GM12878 (cell line): ENCODE measurements around the gene TBXAS1. TPM values are rescaled to one million over a fixed set of nuclear protein-coding genes. Genes with fewer than 3 reads are reported as not detected.

ENCODE experiments used
- IRF3 ChIP-seq: fragments of 450-650 bp; IDR thresholded peaks from 2 replicates; pipeline ENCODE4 v1.6.1; 2014; ENCODE audit warnings: mild to moderate bottlenecking
- MEF2B ChIP-seq: fragments of 450-650 bp; IDR thresholded peaks from 2 replicates; pipeline ENCODE4 v1.6.1; 2018; ENCODE audit warnings: mild to moderate bottlenecking, moderate library complexity; ENCODE audit not compliant: partially characterized antibody, poor library complexity, severe bottlenecking
- NR2C2 ChIP-seq: IDR thresholded peaks from 2 replicates; pipeline ENCODE4 v1.6.1; 2011; ENCODE audit warnings: borderline replicate concordance, low read depth; ENCODE audit not compliant: control insufficient read depth, insufficient read length
- RFX5 ChIP-seq: IDR thresholded peaks from 2 replicates; pipeline ENCODE4 v1.6.1; 2011; ENCODE audit warnings: low read depth, low read length, improper control_type of control experiment
- SMAD5 ChIP-seq: IDR thresholded peaks from 2 replicates; pipeline ENCODE4 v1.6.1; 2016; ENCODE audit warnings: antibody characterized with exemption, low read depth
- TCF12 ChIP-seq: IDR thresholded peaks from 2 replicates; pipeline ENCODE4 v1.6.1; 2011; ENCODE audit warnings: low read depth, mild to moderate bottlenecking, low read length
- YBX1 ChIP-seq: fragments of 450-650 bp; IDR thresholded peaks from 2 replicates; pipeline ENCODE4 v1.6.1; 2016; ENCODE audit warnings: antibody characterized with exemption
- polyA plus RNA-seq, 11 experiments: library from polyadenylated mRNA; depleted of rRNA in 4 of 11; unstranded in 6 of 11; stranded (reverse) in 5 of 11; fragments of >200 nt; fragmentation: Nextera tagmentation in 4 of 11; fragmentation: Illumina TruSeq in 1 of 11; extraction: Ambion mirVana in 4 of 11; extraction: Trizol in 1 of 11; gene quantifications; 1 replicate in 1 of 11; 2 replicates in 10 of 11; pipeline versions ENCODE4 v1.2.1 to v1.2.3, GENCODE V29; 2011 to 2016; ENCODE audit warnings: inconsistent platforms in 2 of 11, missing spikeins in 2 of 11, low read depth in 1 of 11
- total RNA-seq, 4 experiments: library from RNA; depleted of rRNA in 3 of 4; stranded (reverse); fragments of >200 nt in 3 of 4; fragmentation: Illumina TruSeq in 1 of 4; extraction: Trizol in 1 of 4; gene quantifications; 2 replicates each; pipeline versions ENCODE4 v1.2.1 to v1.2.3, GENCODE V29; 2013 to 2021
- TF ChIP-seq, protein P1 (sequence below): fragments of 450-650 bp; IDR thresholded peaks from 2 replicates; pipeline ENCODE4 v1.6.1; 2017; ENCODE audit warnings: mild to moderate bottlenecking, moderate library complexity
- TF ChIP-seq, protein P2 (sequence below): fragments of 450-650 bp; formaldehyde crosslinking; IDR thresholded peaks from 2 replicates; pipeline ENCODE4 v1.4.0; 2020; ENCODE audit warnings: mild to moderate bottlenecking, moderate library complexity

Gene TBXAS1
- total and polyA plus RNA-seq, 10 of the 15 experiments (the other 5 are each of a cell fraction or from before 2014, with no cell fraction given) = 1.5 to 32.7 (median 16.3) TPM

GRCh38 chr7:139791316-139791715 is 37.7 kb upstream of the TBXAS1 start (continued):
- TF ChIP-seq, protein P1, sequence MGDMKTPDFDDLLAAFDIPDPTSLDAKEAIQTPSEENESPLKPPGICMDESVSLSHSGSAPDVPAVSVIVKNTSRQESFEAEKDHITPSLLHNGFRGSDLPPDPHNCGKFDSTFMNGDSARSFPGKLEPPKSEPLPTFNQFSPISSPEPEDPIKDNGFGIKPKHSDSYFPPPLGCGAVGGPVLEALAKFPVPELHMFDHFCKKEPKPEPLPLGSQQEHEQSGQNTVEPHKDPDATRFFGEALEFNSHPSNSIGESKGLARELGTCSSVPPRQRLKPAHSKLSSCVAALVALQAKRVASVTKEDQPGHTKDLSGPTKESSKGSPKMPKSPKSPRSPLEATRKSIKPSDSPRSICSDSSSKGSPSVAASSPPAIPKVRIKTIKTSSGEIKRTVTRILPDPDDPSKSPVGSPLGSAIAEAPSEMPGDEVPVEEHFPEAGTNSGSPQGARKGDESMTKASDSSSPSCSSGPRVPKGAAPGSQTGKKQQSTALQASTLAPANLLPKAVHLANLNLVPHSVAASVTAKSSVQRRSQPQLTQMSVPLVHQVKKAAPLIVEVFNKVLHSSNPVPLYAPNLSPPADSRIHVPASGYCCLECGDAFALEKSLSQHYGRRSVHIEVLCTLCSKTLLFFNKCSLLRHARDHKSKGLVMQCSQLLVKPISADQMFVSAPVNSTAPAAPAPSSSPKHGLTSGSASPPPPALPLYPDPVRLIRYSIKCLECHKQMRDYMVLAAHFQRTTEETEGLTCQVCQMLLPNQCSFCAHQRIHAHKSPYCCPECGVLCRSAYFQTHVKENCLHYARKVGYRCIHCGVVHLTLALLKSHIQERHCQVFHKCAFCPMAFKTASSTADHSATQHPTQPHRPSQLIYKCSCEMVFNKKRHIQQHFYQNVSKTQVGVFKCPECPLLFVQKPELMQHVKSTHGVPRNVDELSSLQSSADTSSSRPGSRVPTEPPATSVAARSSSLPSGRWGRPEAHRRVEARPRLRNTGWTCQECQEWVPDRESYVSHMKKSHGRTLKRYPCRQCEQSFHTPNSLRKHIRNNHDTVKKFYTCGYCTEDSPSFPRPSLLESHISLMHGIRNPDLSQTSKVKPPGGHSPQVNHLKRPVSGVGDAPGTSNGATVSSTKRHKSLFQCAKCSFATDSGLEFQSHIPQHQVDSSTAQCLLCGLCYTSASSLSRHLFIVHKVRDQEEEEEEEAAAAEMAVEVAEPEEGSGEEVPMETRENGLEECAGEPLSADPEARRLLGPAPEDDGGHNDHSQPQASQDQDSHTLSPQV = no peak
- TF ChIP-seq SMAD5 (no peak), TCF12 (no peak), YBX1 (no peak), RFX5 (no peak), IRF3 (no peak), MEF2B (no peak), NR2C2 (no peak)
- TF ChIP-seq, protein P2, sequence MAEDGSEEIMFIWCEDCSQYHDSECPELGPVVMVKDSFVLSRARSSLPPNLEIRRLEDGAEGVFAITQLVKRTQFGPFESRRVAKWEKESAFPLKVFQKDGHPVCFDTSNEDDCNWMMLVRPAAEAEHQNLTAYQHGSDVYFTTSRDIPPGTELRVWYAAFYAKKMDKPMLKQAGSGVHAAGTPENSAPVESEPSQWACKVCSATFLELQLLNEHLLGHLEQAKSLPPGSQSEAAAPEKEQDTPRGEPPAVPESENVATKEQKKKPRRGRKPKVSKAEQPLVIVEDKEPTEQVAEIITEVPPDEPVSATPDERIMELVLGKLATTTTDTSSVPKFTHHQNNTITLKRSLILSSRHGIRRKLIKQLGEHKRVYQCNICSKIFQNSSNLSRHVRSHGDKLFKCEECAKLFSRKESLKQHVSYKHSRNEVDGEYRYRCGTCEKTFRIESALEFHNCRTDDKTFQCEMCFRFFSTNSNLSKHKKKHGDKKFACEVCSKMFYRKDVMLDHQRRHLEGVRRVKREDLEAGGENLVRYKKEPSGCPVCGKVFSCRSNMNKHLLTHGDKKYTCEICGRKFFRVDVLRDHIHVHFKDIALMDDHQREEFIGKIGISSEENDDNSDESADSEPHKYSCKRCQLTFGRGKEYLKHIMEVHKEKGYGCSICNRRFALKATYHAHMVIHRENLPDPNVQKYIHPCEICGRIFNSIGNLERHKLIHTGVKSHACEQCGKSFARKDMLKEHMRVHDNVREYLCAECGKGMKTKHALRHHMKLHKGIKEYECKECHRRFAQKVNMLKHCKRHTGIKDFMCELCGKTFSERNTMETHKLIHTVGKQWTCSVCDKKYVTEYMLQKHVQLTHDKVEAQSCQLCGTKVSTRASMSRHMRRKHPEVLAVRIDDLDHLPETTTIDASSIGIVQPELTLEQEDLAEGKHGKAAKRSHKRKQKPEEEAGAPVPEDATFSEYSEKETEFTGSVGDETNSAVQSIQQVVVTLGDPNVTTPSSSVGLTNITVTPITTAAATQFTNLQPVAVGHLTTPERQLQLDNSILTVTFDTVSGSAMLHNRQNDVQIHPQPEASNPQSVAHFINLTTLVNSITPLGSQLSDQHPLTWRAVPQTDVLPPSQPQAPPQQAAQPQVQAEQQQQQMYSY = no peak
